GM12892 (cell line): ENCODE data around the gene CYGB.

Source experiments
- DNase-seq: peaks from one replicate; pipeline ENCODE4 v3.0.0; 2011; ENCODE audit not compliant: insufficient read length
- FAIRE-seq: peaks from 2 replicates; lab custom pipeline; 2011; peaks lifted over from hg19 to GRCh38; lab: Jason Lieb, UNC
- POLR2A ChIP-seq: IDR thresholded peaks from 2 replicates; pipeline ENCODE4 v1.6.1; 2011; ENCODE audit warnings: low read depth, low read length, control low read depth
- POLR2AphosphoS5 ChIP-seq: IDR thresholded peaks from 2 replicates; pipeline ENCODE4 v1.6.1; 2011; ENCODE audit warnings: low read depth, low read length, control low read depth
- TAF1 ChIP-seq: IDR thresholded peaks from 2 replicates; pipeline ENCODE4 v1.6.1; 2011; ENCODE audit warnings: low read depth, mild to moderate bottlenecking, control low read depth, low read length, borderline replicate concordance

Gene CYGB

DNA sequence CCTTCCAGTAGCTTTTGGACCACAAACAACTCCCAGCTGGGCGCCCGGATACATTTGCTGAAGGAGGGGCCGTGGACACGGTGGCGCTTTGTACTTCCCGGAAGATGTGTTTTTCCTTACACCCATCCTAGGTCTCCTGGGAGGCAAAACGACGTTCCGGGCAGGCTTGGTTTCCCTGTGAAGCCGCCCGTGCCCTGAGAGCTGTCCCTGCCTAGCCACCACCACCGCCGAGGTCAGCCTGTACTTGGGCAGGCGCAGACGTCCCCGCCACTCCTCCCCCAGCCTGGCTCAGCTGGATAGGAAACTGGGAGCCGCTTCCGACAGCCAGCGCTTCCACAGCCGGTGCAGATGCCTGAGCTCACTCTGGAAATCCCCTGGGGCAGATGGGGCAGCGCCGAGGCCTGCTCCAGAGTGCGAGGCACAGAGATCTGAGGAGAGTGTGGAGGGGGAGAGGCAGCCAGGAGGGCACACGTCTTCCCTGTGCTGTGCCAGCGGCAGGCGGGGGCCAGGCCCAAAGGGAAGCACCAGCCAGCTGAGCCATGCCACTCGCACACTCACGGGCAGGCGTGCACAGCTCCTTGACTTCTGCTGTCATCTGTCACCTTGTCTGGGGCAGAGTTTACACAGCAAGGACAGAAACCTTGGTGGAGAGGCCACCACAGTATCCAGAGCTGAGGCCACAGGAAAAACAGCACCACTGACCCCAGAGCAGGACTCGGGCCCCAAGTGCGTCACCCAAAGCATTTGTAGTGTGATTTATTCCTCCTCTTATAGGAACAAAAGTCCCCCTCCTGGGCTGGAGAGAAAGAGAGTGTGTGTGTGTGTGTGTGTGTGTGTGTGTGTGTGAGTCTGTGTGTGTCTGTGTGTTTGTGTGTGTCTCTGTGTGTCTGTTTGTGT lies 39.3 kb downstream of the CYGB start:
- DNase-seq (no peak), FAIRE-seq (no peak)
- no peak for TF ChIP-seq POLR2A
- no peak for TF ChIP-seq POLR2AphosphoS5
- no peak for TF ChIP-seq TAF1

DNA sequence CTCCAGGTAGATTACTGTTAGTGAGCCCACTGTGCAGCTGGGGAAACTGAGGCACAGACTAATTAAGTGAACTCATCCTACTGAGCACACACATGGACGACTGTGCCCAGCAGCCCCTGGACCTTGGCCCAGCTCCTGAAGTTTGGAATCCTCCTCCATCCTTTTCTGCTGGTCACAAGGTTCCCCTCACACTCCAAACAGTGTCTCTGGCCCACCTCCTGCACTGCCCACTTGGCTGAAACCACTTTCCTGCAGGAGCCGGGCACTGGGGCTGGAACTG lies 39.9 kb downstream of the CYGB start:
- DNase-seq (no peak), FAIRE-seq (no peak)
- TF ChIP-seq POLR2AphosphoS5 (no peak), POLR2A (no peak), TAF1 (no peak)

DNA sequence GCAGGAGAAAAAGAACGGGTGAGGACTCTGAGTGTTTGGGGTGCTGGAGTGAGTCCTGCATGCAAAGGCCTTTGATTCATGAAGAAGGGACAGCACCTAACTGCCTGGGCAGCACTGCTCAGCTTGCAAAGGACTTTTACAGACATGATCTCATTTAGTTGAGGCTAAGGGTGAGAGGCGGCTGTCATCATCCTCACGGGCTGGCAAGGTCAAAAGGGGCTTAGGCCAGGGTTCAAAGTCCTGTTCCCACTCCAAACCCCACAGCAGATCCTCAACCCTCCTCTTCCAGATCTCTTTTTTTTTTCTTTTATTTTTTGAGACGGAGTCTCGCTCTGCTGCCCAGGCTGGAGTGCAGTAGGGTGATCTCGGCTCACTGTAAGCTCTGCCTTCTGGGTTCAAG lies 41.0 kb downstream of the CYGB start:
- no peak for FAIRE-seq
- no peak for DNase-seq
- TF ChIP-seq TAF1 (no peak), POLR2A (no peak), POLR2AphosphoS5 (no peak)

DNA sequence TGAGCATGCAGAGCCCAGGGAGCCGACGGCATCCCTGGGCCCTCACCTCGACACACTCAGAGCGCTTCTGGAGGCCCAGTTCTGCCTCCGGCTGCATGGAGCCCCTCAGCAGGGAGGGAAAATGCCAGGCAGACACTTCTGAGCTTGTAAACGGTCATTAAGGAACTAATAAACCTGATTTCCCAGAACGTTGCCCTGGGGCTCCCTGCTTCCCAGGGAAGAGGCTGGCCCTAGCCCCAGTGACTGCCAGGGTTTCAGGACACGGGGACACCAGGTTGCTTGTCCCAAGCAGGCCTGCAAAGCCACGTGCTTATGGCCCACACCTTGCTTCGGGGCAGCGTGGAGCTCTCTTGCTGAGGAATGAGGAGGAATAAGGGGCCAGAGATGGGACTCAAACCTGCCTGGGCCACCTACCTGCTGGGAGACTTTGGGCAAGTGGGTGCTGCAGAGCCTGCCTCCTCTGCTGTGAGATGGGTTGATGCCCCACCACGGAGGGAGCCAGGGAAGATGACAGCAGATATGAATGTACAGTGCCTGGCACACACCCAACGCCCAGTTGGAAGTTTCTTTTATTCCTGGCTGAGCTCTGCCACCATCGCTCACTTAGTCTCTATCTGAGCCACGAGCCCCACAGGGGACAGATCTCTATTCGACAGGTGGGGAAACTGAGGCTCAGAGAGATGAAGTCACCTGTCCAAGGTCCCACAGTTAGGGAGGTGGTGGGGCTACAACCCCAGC lies 41.7 kb downstream of the CYGB start:
- no peak for DNase-seq
- FAIRE-seq = no peak

DNA sequence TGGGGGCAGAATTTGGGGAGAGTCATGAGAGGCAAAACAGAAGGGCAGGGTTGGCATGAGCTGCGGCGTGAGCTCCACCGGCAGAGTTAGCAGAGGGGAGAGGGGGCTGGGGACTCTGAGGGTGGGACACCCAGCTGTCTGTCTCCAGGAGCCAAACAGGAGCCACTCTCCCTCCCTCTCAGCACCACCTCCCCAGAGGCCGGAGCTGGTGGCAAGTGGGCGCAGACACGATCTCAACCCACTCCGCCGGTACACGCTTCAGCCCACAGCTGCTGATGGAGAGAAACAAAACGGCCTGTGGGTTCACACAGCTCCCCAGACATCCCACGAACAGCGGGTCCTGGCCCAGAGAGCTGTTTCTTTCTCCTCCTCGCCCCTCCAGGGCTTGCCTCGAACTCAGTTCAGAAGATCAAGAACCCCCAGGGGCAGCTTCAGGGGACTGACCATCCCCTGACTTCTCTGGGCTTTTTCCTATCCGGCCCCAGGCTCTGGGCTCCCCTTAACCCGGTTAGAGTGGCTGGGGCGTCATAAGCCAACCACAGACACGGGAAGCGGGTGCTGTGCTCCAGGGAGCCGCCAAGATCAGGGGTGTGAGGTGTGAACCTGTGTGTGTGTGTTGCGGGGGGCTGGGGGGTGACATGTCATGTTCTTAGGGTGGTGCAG lies 43.9 kb downstream of the CYGB start:
- TF ChIP-seq POLR2AphosphoS5 = no peak
- no peak for TF ChIP-seq TAF1
- TF ChIP-seq POLR2A = no peak
- no peak for FAIRE-seq
- no peak for DNase-seq

More for the DNA sequence above, 41.7 kb downstream of the CYGB start:
- no peak for TF ChIP-seq POLR2A
- TF ChIP-seq POLR2AphosphoS5 = no peak
- no peak for TF ChIP-seq TAF1

DNA sequence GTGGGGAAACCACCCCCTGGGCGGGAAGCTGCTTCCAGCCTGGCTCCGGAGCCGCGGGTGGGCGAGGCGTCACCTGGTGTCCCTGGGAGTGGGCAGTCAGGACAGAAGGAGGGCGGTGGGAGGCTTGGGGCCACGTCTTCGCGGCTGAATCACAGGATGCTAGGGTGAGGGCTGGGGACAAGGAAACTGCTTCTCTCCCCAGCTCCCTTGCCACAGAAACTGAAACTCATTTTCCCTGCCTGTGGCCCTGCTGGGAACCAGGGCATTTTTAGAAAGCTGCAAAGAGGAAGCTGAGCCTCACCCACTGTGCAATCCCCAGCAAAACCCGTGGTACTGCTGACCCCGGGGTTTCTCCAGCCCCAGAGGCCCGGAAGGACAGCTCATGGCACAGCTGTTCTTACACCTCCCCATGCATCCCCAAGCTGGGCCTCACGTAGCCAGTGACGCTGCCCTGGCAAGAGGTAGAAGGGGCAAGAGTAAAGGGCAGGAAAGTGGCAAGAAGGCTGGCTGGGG lies 44.5 kb downstream of the CYGB start:
- DNase-seq (peak; percentile 63), FAIRE-seq (peak; percentile 96)
- no peak for TF ChIP-seq TAF1
- TF ChIP-seq POLR2A = no peak
- TF ChIP-seq POLR2AphosphoS5 = no peak; the same call in 1 of the 2 replicates

DNA sequence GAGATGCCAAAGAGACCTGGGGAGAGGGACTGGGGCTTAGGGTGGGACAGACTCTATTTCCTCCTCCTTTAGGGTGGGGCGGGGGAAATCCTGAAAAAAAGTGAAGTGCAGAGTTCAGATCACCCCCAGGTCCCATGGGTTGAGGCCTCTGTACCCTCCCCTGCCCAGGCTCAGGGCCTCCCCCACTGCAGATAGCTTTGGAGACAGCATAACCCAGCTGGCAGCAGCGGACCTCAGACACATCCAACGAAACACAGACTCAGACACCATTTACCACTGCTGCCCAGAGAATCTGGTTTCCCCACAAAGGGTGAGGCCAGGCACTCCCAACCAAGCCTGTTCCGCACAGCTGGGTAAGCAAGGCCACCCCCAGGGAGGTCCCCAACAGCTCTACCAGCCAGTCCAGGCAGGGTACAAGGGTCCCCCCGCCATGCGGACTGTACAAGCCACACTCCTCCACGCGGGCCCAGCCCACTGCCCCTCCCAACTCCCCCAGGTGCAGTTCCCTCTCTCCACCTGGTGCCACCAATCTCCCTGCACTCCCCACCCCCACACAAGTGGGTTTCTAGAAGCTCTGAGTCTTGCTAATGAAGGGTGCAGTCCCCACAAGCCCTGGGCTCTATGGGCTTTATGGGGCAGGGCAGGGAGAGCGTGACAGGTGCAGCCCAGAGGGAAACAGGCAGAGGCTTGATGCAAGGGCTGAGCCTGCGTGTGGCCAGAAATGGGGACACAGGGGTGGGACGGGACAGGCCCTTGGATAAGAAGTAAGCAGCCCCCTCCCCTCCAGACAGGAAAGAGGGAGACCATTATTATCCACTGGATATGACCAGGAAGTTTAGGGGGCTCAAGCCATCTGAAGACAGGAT lies 45.2 kb downstream of the CYGB start:
- peak; percentile 72 for DNase-seq
- TF ChIP-seq TAF1 (no peak), POLR2A (no peak), POLR2AphosphoS5 (peak; percentile 42)
- no peak for FAIRE-seq

DNA sequence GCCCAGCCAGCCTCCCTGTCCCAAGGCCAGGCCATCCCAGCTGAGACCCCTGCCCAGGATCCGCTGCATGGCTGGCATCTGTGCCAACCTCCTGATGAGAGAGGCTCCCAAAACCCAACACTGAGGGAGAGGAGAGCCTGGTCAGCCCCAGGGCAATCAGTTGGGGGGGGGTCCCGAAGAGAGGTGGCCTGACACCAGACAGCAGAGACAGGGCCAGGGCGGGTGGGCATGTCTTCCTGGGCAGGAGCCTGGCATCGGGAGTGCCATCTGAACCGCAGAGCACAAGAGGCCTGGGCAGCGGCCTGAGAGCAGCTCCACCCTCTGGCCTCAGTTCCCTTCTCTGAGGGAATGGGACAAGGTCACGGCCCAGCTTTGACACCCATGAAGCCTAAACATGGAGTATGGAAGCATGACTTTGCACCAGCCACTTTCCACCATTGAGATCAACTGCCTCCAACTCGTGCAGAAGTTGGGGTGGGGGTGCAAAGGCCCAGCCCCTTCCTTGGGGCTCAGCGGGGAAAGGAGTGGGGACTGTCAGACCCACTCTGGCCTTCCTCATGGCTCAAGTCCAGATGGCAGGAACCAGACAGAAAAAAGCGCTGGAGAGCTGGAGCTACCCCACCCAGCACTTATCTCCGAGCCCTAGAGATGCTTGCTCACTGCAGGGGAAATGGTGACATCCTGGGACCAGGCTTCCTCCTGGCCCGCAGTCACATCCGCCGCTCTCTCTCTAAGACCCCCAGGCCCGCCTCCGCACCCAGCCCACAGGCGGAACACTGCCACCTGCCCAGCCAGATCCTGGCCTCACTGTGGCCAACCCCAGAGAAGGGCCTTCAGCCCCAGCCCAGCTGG lies 46.0 kb downstream of the CYGB start:
- no peak for TF ChIP-seq POLR2A
- no peak for TF ChIP-seq TAF1
- TF ChIP-seq POLR2AphosphoS5 = no peak
- DNase-seq (peak; percentile 59), FAIRE-seq (no peak)

DNA sequence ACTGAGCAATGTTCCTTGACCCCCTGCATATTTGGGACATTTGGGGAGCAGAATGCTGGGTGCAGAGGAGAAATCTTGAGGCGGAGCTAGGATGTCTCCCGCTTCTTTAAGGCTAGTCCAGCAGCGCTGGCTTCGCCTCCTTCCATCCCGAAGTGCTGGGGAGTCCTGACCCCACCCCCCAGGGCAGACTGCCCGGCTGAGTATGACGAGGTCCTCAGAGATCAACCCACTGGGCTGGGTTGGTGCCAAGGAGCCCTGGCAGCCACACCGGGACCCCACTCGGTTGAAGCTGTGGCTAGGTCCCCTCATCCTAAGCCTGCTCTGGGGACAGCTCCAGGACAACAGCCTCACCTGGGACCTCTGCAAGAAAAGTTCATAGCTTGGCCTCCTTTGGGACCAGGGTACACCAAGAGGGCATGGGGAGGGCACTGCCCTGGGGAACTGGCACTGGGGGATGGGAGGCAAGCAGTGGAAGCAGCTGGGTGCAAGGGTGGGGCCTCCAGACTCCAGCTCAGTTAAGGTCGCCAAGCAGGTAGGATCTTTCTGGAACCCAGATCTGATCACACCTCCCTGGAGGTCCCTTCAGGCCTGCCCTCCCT lies 47.3 kb downstream of the CYGB start:
- no peak for DNase-seq
- FAIRE-seq = no peak
- TF ChIP-seq TAF1 (no peak), POLR2AphosphoS5 (no peak), POLR2A (no peak)
